Measurements from ENCODE around the gene BAG1.
A peak's percentile ranks its signal among the peaks of the same experiment; 100 is the strongest.

The BAG1 gene

DNA sequence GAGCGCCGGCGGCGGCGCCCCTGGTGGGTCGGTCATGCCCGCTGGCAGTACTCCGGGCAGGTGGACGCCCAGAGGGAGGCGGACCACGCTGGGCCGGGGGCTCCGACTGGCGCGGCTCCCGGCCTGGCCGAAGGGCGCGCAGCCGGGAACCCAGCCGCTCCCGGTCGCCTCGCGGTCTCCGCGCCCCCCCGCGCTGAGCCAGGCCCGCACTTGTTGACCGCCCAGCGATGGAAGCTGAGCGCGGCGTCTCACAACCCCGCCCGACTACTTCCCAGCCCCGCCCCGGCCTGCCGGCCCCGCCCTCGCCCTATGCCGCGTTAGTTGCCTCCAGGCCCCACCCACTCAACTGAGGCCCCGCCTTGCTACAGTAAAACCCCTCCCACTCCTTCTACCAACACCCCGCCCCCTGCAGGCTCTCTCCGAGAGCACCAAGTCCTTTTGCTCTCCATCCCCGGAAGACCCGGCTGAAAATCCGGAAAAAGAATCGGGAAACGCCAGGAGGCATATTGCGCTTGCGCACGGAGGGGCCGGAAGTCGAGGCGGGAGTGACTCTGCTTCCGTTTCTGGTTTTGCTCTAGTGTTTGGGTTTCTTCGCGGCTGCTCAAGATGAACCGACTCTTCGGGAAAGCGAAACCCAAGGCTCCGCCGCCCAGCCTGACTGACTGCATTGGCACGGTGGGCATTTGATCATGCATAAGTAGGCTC, at the start of gene BAG1, which contains the start of gene CHMP5:
BAG1 (minus strand) TSS at position 236 of the 705 bp plus-strand sequence.
CHMP5 (plus strand) TSS at position 577 of the 705 bp plus-strand sequence; CDS start at position 607, 30 bp downstream.
- peak; percentile 99 for DNase-seq (ENCODE audit: low spot score)

DNA sequence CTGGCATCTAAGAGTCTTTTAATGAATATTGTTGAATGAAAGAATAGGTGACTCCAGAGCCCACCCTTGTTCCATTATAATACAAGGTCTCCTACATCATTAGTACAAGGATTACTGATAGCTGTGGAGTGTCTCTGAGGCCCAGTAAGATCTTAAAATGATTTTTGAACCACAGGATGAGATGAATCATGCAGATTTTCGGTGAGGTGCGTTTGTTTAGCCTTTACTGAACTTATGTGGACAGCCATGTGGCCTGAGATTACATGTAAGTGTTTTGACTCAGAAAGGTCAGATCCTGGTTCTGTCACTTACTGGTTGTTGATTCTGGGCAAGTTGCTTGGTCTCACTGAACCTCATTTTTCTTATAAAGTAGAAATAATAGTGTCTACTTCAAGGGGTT, 47.4 kb upstream of the BAG1 start:
- DNase-seq (ENCODE audit: low spot score) = no peak

DNA sequence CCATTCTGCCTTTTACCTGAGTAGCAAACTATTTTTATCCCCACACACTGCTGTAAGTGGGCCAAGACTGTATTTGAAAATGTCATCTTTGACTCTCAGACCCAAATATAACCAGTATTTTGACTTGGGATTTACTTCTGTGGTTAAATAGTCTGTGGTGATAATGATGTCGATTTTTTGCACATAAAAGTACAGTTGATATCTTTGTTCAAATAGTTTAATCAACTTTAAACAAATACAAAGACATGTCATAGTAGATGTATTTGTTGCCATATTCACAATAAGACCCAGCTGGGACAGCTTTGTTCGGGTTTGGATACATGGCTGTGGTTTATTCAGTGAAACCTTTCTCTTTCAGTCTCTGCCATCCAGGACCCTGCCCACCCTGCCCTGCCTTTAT, 46.2 kb upstream of the BAG1 start:
- no peak for DNase-seq (ENCODE audit: low spot score)

GRCh38 chr9:33309903-33310302, 45.4 kb upstream of the BAG1 start:
- no peak for DNase-seq (ENCODE audit: low spot score)

GRCh38 chr9:33307067-33307466, 42.6 kb upstream of the BAG1 start:
- DNase-seq (ENCODE audit: low spot score) = no peak

DNA sequence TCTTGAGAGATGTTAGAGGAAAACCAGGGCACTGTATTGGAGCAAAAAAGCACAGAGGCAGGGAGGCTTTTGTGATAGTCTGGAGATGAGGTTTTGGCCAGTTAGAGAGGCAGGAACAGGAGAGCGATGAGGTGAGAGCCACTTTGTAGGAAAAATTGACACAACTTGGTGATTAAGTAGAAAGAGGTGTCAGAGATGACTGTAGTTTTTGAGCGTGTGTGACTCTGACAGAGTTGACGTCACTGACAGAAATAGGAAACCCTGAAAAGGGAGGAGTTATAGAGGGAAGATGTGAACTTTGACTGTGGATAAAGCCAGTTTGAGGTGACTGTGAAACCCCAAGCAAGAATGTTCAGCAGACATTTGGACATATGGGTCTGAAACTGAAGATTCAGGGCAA, 41.5 kb upstream of the BAG1 start:
- DNase-seq (ENCODE audit: low spot score) = no peak

DNA sequence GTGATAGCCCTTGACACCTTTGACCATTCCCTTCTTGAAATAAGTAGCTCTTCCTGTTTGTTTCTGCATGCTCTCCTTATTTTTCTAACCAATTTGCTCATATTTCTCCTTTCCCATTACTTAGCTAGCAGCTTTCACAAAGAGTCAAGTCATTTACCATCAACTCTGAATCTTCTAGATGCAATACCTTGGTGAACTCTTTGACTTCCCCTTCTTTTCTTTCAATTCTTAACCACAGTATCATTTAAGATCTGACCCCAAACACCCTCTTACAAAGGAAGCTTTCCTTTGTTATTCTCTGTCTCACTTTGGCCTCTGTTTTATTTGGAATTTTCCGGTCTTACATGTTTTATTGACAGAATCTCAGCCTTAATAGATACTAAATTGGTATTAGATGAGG, 39.9 kb upstream of the BAG1 start:
- DNase-seq (ENCODE audit: low spot score) = no peak

GRCh38 chr9:33300546-33300945, 36.0 kb upstream of the BAG1 start:
- DNase-seq (ENCODE audit: low spot score) = no peak

- no peak for DNase-seq (ENCODE audit: low spot score)
These were observed 32.9 kb upstream of the BAG1 start for GRCh38 chr9:33297432-33297831.

DNA sequence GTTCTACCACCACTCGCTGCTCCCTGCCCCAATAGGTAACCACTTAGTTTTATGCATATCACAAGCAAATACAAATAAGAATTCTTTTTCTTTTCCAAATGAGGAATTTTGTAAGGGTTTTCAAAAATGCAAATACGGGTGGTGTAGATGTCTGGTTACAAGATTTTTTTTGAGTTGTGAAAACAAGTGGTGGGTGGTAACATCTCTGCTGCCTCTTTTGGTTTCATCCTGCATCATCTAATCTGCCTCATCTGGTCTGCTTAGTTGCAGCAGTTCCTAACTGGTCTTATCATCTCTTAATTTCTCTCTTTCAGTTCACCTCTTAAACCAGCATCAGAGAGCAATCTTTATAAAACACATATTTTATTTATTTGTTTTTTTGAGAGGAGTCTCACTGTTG, 31.1 kb upstream of the BAG1 start:
- DNase-seq (ENCODE audit: low spot score) = no peak

DNA sequence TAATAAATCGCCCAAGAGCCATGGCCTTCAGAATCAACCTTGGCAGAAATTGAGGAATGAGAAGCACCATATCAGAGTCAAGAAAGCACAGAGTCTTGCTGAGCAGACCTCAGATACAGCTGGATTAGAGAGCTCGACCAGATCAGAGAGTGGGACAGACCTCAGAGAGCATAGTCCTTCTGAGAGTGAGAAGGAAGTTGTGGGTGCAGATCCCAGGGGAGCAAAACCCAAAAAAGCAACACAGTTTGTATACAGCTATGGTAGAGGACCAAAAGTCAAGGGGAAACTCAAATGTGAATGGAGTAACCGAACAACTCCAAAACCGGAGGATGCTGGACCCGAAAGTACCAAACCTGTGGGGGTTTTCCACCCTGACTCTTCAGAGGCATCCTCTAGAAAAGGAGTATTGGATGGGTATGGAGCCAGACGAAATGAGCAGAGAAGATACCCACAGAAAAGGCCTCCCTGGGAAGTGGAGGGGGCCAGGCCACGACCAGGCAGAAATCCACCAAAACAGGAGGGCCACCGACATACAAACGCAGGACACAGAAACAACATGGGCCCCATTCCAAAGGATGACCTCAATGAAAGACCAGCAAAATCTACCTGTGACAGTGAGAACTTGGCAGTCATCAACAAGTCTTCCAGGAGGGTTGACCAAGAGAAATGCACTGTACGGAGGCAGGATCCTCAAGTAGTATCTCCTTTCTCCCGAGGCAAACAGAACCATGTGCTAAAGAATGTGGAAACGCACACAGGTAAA, 30.3 kb upstream of the BAG1 start:
- DNase-seq (ENCODE audit: low spot score) = no peak

- no peak for DNase-seq (ENCODE audit: low spot score)
These were observed 29.3 kb upstream of the BAG1 start for GRCh38 chr9:33293782-33294181.

DNA sequence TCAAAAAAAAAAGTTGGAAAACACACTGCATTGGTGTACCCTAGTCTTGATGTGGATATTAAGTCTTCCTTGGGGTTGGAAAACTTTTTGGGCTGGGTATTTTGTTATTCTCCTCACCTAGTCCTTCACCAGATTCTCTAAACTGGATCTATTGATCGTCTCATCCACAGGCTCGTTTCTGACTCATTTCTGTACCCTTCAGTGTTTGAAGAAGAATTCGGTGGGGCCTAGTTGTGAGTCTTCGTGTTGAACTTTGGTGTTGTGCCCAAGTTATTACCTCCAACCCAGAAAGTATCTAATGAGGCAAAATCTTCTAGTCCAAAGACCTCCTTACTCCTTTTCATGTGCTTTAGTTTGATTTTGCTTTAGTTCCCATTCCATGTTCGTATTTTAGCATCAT, 27.4 kb upstream of the BAG1 start:
- no peak for DNase-seq (ENCODE audit: low spot score)

- DNase-seq (ENCODE audit: low spot score) = no peak
These were observed 26.5 kb upstream of the BAG1 start for GRCh38 chr9:33291031-33291397.

DNA sequence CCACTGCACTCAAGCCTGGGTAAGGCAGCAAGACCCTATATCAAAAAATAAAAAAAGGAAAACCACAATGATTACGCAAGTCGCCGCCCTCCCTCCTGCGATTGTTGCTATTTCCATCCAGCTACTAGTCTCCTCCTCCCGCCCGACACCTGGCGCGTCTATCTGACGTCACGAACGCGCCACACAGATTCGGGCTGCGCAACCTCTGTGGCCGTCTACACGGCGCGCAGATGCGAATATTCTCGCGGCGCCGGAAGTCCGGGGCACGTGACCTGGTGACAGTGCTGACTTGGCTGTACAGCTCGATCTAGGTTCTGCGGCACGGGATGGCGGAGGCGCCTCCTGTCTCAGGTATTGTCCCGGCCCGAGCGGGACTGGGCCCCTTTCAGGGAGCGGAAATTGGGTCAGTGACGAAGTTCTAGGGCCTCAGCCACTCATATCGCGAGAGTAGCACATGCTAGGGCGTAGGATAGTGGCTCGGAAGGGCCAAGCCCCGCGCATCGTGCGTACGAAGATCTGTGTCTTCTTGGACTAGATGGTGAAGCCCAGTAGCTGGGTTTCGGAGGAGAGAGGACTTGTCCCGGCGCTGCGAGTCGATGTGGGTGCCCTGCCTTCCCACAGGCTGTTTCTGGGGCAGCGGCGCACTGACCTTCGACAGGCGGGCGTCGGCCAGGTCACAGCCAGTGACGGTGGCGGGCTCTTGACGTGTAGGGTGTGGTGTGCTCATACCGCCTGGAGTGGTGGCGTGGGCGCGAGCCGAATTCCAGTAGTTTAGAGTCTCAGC, 25.9 kb upstream of the BAG1 start, which contains the start of gene NFX1:
NFX1 (plus strand) TSS at position 270 of the 784 bp plus-strand sequence; CDS start at position 327, 57 bp downstream.
- DNase-seq (ENCODE audit: low spot score) = peak; percentile 98

DNA sequence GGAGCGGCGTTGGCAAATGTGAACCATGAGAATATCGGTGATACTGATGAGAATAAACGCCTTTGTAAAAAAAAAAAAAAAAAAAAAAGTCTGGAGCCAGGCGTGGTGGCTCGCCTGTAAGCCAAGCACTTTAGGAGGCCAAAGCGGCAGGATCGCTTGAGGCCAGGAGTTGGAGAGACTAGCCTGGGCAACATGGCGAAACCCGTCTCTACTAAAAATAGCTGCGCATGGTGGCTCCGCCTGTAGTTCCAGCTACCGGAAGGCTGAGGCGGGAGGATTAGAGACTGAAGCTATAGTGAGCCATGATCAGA, 25.4 kb upstream of the BAG1 start:
- no peak for DNase-seq (ENCODE audit: low spot score)

GRCh38 chr9:33289496-33289895, 25.0 kb upstream of the BAG1 start:
- peak; percentile 47 for DNase-seq (ENCODE audit: low spot score)

GRCh38 chr9:33288828-33289483, 24.4 kb upstream of the BAG1 start:
- peak; percentile 44 for DNase-seq (ENCODE audit: low spot score)

GRCh38 chr9:33288235-33288634, 23.7 kb upstream of the BAG1 start:
- no peak for DNase-seq (ENCODE audit: low spot score)

GRCh38 chr9:33287087-33287490, 22.6 kb upstream of the BAG1 start:
- no peak for DNase-seq (ENCODE audit: low spot score)

- DNase-seq (ENCODE audit: low spot score) = no peak
These were observed 21.0 kb upstream of the BAG1 start for GRCh38 chr9:33285502-33285901.

DNA sequence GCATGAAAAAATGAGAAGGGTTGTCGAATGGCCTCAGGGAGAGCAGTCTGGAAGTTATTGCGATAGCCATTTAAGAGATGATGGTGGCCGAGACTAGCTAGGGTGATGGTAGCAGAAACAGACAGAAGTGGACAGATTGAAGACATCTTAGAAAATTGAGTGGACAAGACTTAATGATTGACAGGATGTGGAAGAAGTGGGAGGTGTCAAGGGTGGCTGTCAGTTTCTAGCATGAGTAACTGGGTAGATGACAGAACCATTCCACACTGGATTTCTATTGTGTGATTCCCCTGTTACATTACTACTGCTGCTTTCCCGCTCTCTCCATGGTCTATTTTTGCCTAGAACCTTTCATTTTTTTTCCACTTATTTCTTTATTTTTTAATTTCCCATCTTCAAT, 13.0 kb upstream of the BAG1 start:
- DNase-seq (ENCODE audit: low spot score) = no peak

All from ecto neural progenitor cell (in vitro differentiated cells).